BLaER1 (cell line): ENCODE data around the gene ARHGEF12.
A peak's percentile ranks its signal among the peaks of the same experiment; 100 is the strongest.

Experiments used
- H3K27ac ChIP-seq: shearing (Covaris generic); formaldehyde crosslinking; 2 replicates; pipeline ENCODE4 v1.8.1; 2022
- H3K27me3 ChIP-seq: shearing (Covaris generic); formaldehyde crosslinking; 2 replicates; pipeline ENCODE4 v1.8.1; 2022
- H3K36me3 ChIP-seq: shearing (Covaris generic); formaldehyde crosslinking; 2 replicates; pipeline ENCODE4 v1.8.1; 2022
- H3K4me1 ChIP-seq: shearing (Covaris generic); formaldehyde crosslinking; 2 replicates; pipeline ENCODE4 v1.8.1; 2022
- H3K4me2 ChIP-seq: shearing (Covaris generic); formaldehyde crosslinking; 2 replicates; pipeline ENCODE4 v1.8.1; 2022
- H3K4me3 ChIP-seq: shearing (Covaris generic); formaldehyde crosslinking; 2 replicates; pipeline ENCODE4 v1.8.1; 2022
- H3K9ac ChIP-seq: shearing (Covaris generic); formaldehyde crosslinking; 2 replicates; pipeline ENCODE4 v1.8.1; 2022
- H3K9me3 ChIP-seq: shearing (Covaris generic); formaldehyde crosslinking; 2 replicates; pipeline ENCODE4 v1.8.1; 2022
- H4K20me1 ChIP-seq: shearing (Covaris generic); formaldehyde crosslinking; 2 replicates; pipeline ENCODE4 v1.8.1; 2022
- Cebpa-rat ChIP-seq: shearing (Covaris generic); IDR thresholded peaks from 2 replicates; pipeline ENCODE4 v1.8.1; 2022

The ARHGEF12 gene

GRCh38 chr11:120524536-120525085 is 188.4 kb downstream of the ARHGEF12 start:
- Histone ChIP-seq H3K4me1 (peaks cover 28% of the 10 kb centered on the region), H4K20me1 (no peaks in the 10 kb centered on the region), H3K4me2 (no peak overlapping the region), H3K27ac (no peak overlapping the region), H3K9me3 (no peaks in the 10 kb centered on the region), H3K9ac (no peak overlapping the region), H3K27me3 (no peaks in the 10 kb centered on the region), H3K4me3 (no peak overlapping the region), H3K36me3 (no peaks in the 10 kb centered on the region)
- TF ChIP-seq Cebpa-rat: no peak

GRCh38 chr11:120525261-120526171 is 189.3 kb downstream of the ARHGEF12 start:
- H3K4me1 ChIP-seq: peaks cover 28% of the 10 kb centered on the region
- no peak overlapping the region for H3K4me3 ChIP-seq
- H3K27me3 ChIP-seq: no peaks in the 10 kb centered on the region
- H3K4me2 ChIP-seq: no peak overlapping the region
- no peaks in the 10 kb centered on the region for H3K36me3 ChIP-seq
- TF ChIP-seq Cebpa-rat: no peak
- H3K9me3 ChIP-seq: no peaks in the 10 kb centered on the region
- H4K20me1 ChIP-seq: no peaks in the 10 kb centered on the region
- H3K27ac ChIP-seq: no peak overlapping the region
- no peak overlapping the region for H3K9ac ChIP-seq

GRCh38 chr11:120526241-120526640 is 190.0 kb downstream of the ARHGEF12 start:
- H3K4me2 ChIP-seq: no peak overlapping the region
- TF ChIP-seq Cebpa-rat: no peak
- no peak overlapping the region for H3K4me3 ChIP-seq

GRCh38 chr11:120527111-120527761 is 191.0 kb downstream of the ARHGEF12 start:
- TF ChIP-seq Cebpa-rat: no peak
- H3K9me3 ChIP-seq: no peaks in the 10 kb centered on the region
- H3K4me1 ChIP-seq: peaks cover 22% of the 10 kb centered on the region
- no peaks in the 10 kb centered on the region for H4K20me1 ChIP-seq
- no peak overlapping the region for H3K4me3 ChIP-seq
- no peaks in the 10 kb centered on the region for H3K27me3 ChIP-seq
- peak overlapping the region; percentile 31; the same call in 1 of the 2 replicates for H3K4me2 ChIP-seq
- no peak overlapping the region for H3K27ac ChIP-seq
- H3K36me3 ChIP-seq: no peaks in the 10 kb centered on the region
- no peak overlapping the region for H3K9ac ChIP-seq

More at GRCh38 chr11:120526241-120526640, 190.0 kb downstream of the ARHGEF12 start:
- Histone ChIP-seq H3K27me3 (no peaks in the 10 kb centered on the region), H3K27ac (no peak overlapping the region), H3K9ac (no peak overlapping the region), H3K4me1 (peaks cover 28% of the 10 kb centered on the region), H3K36me3 (no peaks in the 10 kb centered on the region), H4K20me1 (no peaks in the 10 kb centered on the region), H3K9me3 (no peaks in the 10 kb centered on the region)

- Histone ChIP-seq H3K4me2 (no peak overlapping the region), H3K27me3 (no peaks in the 10 kb centered on the region), H3K36me3 (no peaks in the 10 kb centered on the region)
Observed at GRCh38 chr11:120528749-120529148, 192.5 kb downstream of the ARHGEF12 start.

GRCh38 chr11:120529214-120529613 is 193.0 kb downstream of the ARHGEF12 start:
- TF ChIP-seq Cebpa-rat: no peak
- Histone ChIP-seq H3K9ac (no peak overlapping the region), H4K20me1 (no peaks in the 10 kb centered on the region), H3K9me3 (no peaks in the 10 kb centered on the region), H3K36me3 (no peaks in the 10 kb centered on the region), H3K27me3 (no peaks in the 10 kb centered on the region), H3K4me3 (no peak overlapping the region), H3K27ac (no peak overlapping the region), H3K4me2 (no peak overlapping the region), H3K4me1 (peaks cover 2% of the 10 kb centered on the region)

More at GRCh38 chr11:120528749-120529148, 192.5 kb downstream of the ARHGEF12 start:
- Histone ChIP-seq H3K27ac (no peak overlapping the region), H3K4me1 (peaks cover 7% of the 10 kb centered on the region), H3K9ac (no peak overlapping the region), H3K4me3 (no peak overlapping the region), H4K20me1 (no peaks in the 10 kb centered on the region), H3K9me3 (no peaks in the 10 kb centered on the region)
- TF ChIP-seq Cebpa-rat: no peak

GRCh38 chr11:120529911-120530310 is 193.7 kb downstream of the ARHGEF12 start:
- H4K20me1 ChIP-seq: no peaks in the 10 kb centered on the region

GRCh38 chr11:120532082-120532831 is 196.0 kb downstream of the ARHGEF12 start:
- Histone ChIP-seq H3K9me3 (no peaks in the 10 kb centered on the region), H3K27me3 (no peaks in the 10 kb centered on the region), H4K20me1 (no peaks in the 10 kb centered on the region), H3K4me3 (no peak overlapping the region), H3K4me2 (no peak overlapping the region), H3K4me1 (no peaks in the 10 kb centered on the region), H3K27ac (no peak overlapping the region), H3K36me3 (no peaks in the 10 kb centered on the region), H3K9ac (no peak overlapping the region)
- TF ChIP-seq Cebpa-rat: no peak

More at GRCh38 chr11:120529911-120530310, 193.7 kb downstream of the ARHGEF12 start:
- Histone ChIP-seq H3K36me3 (no peaks in the 10 kb centered on the region), H3K9me3 (no peaks in the 10 kb centered on the region), H3K4me2 (no peak overlapping the region), H3K27ac (no peak overlapping the region), H3K27me3 (no peaks in the 10 kb centered on the region), H3K9ac (no peak overlapping the region), H3K4me1 (no peaks in the 10 kb centered on the region), H3K4me3 (no peak overlapping the region)
- no peak for TF ChIP-seq Cebpa-rat

- Histone ChIP-seq H3K36me3 (no peaks in the 10 kb centered on the region), H3K9me3 (no peaks in the 10 kb centered on the region), H3K4me2 (no peak overlapping the region), H3K27ac (no peak overlapping the region), H3K27me3 (no peaks in the 10 kb centered on the region), H3K9ac (no peak overlapping the region), H4K20me1 (no peaks in the 10 kb centered on the region), H3K4me3 (no peak overlapping the region), H3K4me1 (no peaks in the 10 kb centered on the region)
- TF ChIP-seq Cebpa-rat: no peak
Observed at GRCh38 chr11:120532832-120533196, 196.6 kb downstream of the ARHGEF12 start.
